Neural crest cell (in vitro differentiated cells): Measurements from ENCODE around the gene LONP2. TPM values are rescaled to one million over a fixed set of nuclear protein-coding genes. Genes with fewer than 3 reads are reported as not detected.

Experiments
- DNase-seq: peaks from one replicate; pipeline ENCODE4 v3.0.0; 2021; ENCODE audit warnings: low read depth, mixed read lengths, low spot score
- H3K27ac Mint-ChIP-seq: one replicate; pipeline ENCODE4 v1.8.0; 2021; ENCODE audit warnings: mild to moderate bottlenecking, mixed read lengths; ENCODE audit not compliant: unreplicated experiment
- H3K27me3 Mint-ChIP-seq: 2 replicates; pipeline ENCODE4 v1.8.0; 2021; ENCODE audit warnings: low read depth, mild to moderate bottlenecking, mixed read lengths
- H3K36me3 Mint-ChIP-seq: 2 replicates; pipeline ENCODE4 v1.8.0; 2021; ENCODE audit warnings: low read depth, mild to moderate bottlenecking, mixed read lengths
- H3K4me1 Mint-ChIP-seq: 2 replicates; pipeline ENCODE4 v1.8.0; 2021; ENCODE audit warnings: mixed read lengths
- H3K4me3 Mint-ChIP-seq: one replicate; pipeline ENCODE4 v1.8.0; 2021; ENCODE audit warnings: mild to moderate bottlenecking, mixed read lengths
- H3K9me3 Mint-ChIP-seq: 2 replicates; pipeline ENCODE4 v1.8.0; 2021; ENCODE audit warnings: mixed read lengths
- total RNA-seq: library from RNA; stranded (reverse); gene quantifications from 2 replicates; pipeline ENCODE4 v1.2.1, GENCODE V29; 2021
- TF ChIP-seq, protein P1 (sequence below): fragments of 200-600 bp; sonication (generic); conservative IDR thresholded peaks from 2 replicates; pipeline ENCODE4 v1.5.0; 2021; ENCODE audit warnings: antibody characterized with exemption, mild to moderate bottlenecking

The LONP2 gene
- total RNA-seq, 1 donor from 2014 or later: 42.4 TPM

DNA sequence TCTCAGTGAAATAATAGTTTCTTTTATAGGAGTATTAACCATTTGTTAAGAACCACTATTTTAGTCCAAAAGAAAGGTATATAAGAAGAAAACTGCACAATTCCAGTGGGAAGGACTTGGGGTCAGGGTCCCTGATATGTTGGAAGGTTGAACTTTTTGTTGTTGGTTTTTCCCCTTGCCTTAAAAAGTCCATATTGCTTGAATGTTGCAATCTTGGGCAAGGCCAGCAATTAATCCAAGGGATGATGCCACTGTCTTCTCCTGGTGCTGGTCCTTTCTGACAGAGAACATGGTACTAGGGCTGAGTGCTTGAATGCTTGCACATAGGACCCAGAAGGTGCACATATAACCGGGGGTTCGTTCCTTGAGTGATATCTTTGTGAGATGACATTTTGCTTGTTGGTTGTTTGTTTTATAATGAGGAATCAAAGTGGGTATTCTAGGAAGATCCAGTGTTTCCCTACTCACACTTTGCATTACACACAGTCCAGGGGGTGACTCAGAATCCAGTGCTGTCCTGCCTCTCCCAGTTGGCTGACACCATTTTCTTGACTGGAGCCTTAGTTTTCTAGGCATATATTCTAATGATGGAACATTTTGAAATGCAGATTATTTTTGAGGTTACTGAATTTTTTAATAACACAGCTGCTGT lies 86.2 kb downstream of the LONP2 start:
- H3K27ac Mint-ChIP-seq: no peak overlapping the region
- peaks cover 13% of the 10 kb centered on the region for H3K36me3 Mint-ChIP-seq
- H3K4me3 Mint-ChIP-seq: no peak overlapping the region
- TF ChIP-seq, protein P1, sequence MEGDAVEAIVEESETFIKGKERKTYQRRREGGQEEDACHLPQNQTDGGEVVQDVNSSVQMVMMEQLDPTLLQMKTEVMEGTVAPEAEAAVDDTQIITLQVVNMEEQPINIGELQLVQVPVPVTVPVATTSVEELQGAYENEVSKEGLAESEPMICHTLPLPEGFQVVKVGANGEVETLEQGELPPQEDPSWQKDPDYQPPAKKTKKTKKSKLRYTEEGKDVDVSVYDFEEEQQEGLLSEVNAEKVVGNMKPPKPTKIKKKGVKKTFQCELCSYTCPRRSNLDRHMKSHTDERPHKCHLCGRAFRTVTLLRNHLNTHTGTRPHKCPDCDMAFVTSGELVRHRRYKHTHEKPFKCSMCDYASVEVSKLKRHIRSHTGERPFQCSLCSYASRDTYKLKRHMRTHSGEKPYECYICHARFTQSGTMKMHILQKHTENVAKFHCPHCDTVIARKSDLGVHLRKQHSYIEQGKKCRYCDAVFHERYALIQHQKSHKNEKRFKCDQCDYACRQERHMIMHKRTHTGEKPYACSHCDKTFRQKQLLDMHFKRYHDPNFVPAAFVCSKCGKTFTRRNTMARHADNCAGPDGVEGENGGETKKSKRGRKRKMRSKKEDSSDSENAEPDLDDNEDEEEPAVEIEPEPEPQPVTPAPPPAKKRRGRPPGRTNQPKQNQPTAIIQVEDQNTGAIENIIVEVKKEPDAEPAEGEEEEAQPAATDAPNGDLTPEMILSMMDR: no peak
- no peaks in the 10 kb centered on the region for H3K9me3 Mint-ChIP-seq
- no peaks in the 10 kb centered on the region for H3K27me3 Mint-ChIP-seq
- DNase-seq: no peak
- peaks cover 3% of the 10 kb centered on the region for H3K4me1 Mint-ChIP-seq

DNA sequence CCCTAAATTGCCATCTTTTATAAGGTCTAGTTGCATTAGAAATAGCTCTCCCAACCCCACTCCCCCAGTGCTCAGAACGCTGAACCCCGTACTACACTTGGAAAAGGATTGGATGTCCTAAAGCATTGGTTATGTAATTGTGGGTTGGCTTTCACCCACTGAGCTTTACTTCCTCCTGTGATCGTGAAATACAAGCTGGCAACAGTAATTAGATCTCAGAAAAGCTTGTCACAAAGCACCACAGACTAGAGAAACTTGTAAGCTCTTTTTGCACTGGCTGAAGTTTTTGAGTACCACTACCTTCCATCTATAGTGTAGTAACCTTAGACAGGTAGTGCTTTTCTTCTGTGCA lies 86.7 kb downstream of the LONP2 start:
- Mint-ChIP-seq H3K27ac (no peak overlapping the region), H3K4me1 (peaks cover 3% of the 10 kb centered on the region), H3K4me3 (no peak overlapping the region), H3K27me3 (no peaks in the 10 kb centered on the region), H3K36me3 (peaks cover 13% of the 10 kb centered on the region), H3K9me3 (no peaks in the 10 kb centered on the region)
- TF ChIP-seq, protein P1: no peak
- DNase-seq: no peak

DNA sequence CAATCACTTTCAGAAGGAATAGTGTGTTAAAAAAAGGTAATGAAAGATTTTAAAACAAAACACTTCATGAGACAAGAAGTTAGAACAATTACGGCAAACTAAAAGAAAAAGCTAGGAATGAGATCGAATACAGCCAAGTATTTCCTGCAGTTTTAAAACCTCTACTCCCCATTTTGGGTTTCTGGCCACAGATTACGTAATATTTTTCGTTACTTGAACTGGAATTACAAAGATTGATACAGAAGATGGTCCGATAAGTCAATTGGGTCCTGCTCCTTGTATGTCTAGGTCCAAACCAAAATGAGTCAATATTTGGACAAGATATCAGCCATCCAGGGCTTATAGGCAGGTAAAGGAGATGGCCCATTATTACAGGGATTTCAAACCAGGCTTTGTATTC lies 88.9 kb downstream of the LONP2 start:
- Mint-ChIP-seq H3K36me3 (peaks cover 27% of the 10 kb centered on the region), H3K9me3 (no peaks in the 10 kb centered on the region), H3K4me1 (peaks cover 3% of the 10 kb centered on the region), H3K27ac (no peak overlapping the region), H3K4me3 (no peak overlapping the region), H3K27me3 (no peaks in the 10 kb centered on the region)
- no peak for DNase-seq
- TF ChIP-seq, protein P1: no peak

DNA sequence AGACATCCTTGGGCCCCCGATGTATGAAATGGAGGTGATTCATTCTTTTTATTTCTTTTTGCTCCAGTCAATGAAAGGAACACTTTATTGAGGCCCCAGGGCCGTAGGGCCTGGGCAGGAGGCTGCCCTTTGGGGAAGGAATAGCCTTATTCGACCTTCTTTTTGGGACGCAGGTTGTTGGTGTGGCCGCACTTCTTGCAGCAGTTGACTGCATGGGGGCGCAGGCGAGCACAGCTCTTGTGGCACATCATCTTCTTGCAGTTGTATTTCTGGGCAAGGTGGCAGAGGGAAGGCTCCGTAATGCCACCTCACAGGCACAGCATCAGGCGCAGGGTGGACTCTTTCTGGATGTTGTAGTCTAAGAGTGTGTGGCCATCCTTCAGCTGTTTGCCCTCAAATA lies 90.2 kb downstream of the LONP2 start:
- Mint-ChIP-seq H3K9me3 (no peaks in the 10 kb centered on the region), H3K4me3 (no peak overlapping the region), H3K27ac (no peak overlapping the region), H3K36me3 (peaks cover 30% of the 10 kb centered on the region), H3K27me3 (no peaks in the 10 kb centered on the region), H3K4me1 (no peaks in the 10 kb centered on the region)
- TF ChIP-seq, protein P1: no peak
- no peak for DNase-seq

DNA sequence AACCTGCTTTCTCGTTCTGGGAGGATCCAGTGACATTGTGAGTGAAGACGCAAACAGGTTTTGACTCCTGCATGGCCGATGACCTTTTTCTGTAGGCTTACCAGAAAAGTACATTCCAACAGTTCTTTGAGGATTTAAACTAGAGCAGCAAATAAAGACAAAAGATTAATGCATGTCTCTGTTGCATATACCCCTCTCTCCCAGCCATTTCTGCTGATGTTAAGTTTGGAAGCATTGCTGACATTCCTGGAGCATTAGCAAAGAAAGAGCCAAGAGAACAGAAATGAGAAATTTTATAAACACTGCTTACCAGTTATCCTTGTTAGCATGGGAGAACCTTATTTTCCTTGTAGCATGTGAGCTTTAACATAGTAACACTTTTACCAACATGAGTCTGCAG lies 91.9 kb downstream of the LONP2 start:
- H3K4me1 Mint-ChIP-seq: no peaks in the 10 kb centered on the region
- no peaks in the 10 kb centered on the region for H3K27me3 Mint-ChIP-seq
- TF ChIP-seq, protein P1: no peak
- DNase-seq: no peak
- no peak overlapping the region for H3K4me3 Mint-ChIP-seq
- no peaks in the 10 kb centered on the region for H3K9me3 Mint-ChIP-seq
- peaks cover 34% of the 10 kb centered on the region for H3K36me3 Mint-ChIP-seq
- H3K27ac Mint-ChIP-seq: peak overlapping the region; percentile 58
